HG03095 (cell line): Measurements from ENCODE around the gene NFS1.

Source experiments
- ATAC-seq: cut with Tn5 transposase; IDR thresholded peaks from one replicate; pipeline ENCODE4 v1.9.1; 2021; ENCODE audit warnings: moderate library complexity; ENCODE audit not compliant: unreplicated experiment

NFS1 gene

DNA sequence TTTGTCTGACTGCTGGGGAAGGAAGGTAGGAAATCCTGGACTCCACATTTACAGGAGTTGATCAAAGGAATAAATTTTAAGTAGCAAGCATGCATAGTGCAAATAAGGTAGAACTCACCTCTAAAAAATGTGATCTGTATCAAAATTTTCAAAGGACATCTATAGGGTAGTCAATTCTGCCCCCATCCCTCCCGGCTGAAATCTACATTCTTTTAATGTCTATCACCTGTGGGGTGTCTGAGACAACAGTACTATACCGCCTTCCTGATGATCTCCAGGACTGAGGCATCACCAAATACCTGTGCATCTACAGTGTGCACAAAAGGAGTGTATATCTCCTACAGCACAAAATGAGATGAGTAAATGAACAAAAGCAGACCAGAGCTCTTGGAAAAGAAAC lies 54.3 kb downstream of the NFS1 start:
- ATAC-seq = no peak

DNA sequence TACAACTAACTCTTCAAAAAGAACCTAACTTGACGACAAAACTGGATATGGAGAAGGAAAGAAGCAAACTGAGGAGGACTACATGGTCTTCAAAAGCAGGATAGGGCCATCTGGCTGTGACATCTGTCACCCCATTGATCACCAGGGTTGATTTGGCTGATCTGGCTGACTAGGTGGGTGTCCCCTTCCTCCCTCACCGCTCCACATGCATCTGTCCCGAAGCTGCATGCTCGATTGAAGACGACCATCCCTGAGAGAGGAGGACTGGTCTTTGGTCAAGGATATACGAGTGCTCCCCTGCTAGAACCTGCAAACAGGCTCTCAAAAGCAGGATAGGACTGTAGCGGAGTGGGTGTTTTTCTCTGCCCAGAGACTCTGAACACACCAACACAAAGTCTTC lies 56.1 kb downstream of the NFS1 start:
- ATAC-seq = no peak

DNA sequence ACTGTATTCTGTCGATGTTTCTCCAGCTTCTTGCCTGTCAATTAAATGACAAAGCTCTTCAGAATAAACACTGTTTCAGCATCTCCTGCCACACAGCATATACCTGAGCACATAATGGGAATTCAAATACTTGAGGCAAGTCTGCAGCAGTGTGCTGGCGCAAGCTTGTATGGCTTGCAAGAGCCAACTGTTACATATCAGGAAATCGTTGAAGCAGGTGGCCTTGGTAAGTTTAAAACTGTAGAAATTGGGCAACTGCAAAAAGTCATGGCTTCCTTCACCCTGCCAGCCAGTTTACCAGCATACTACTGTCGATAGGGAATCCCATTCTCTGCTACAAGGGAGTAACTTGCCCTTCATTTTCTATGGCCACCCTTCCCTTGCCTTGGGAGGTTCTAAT lies 57.4 kb downstream of the NFS1 start:
- ATAC-seq = no peak

DNA sequence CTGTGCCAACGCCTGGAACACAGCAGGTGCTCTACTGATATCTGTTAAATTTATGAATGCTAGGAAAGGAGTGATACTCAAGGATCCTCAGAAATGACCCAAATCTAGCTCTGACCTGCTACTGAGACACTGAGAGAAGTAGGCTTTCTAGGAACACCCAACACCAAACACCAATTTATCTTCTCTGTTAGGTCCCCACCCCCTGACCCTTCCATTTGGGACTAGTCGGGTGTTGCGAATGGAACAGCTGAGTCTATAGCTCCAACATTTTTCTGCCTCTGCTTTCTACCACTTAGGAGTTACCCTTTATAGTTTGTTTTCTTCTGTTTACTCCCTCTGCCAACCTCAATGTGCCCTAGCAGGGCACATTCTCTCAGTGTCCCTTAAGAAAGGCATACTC lies 58.4 kb downstream of the NFS1 start:
- no peak for ATAC-seq

DNA sequence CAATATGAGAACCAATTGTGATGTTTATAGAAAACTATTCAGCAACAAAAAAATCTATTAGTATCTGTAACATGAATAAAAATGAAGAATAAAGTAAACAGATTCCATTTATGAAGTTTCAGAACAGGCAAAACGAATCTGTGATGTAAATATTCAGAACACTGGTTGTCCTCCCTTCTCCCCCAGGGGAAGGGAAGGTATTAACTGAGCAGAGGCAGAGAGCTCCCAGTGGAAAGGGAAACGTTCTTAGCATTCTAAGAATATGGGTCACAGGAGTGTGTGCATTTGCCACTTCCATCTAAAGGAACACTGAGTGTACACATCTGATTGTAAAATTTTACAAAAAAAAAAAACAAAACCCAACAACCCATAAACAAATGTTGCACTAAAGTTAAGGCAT lies 60.4 kb downstream of the NFS1 start:
- ATAC-seq = no peak

DNA sequence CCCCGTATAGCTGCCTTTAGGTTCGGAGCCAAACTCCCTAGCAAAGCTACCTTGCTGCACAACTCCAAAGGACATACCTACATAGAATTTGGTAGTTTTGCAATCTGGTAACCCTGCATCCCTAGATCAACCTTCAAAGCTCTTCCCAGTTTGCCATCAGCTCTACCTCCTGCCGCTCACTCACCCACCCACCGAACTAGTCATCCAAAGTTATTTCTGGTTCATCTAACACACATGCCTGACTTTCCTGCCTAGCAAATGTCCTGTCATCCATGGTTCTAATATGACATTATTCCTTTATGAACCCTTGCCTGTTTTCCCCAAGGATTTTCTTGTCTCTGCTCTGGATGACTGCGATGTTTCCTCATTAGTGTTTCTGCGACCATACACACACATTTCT lies 61.9 kb downstream of the NFS1 start:
- no peak for ATAC-seq

DNA sequence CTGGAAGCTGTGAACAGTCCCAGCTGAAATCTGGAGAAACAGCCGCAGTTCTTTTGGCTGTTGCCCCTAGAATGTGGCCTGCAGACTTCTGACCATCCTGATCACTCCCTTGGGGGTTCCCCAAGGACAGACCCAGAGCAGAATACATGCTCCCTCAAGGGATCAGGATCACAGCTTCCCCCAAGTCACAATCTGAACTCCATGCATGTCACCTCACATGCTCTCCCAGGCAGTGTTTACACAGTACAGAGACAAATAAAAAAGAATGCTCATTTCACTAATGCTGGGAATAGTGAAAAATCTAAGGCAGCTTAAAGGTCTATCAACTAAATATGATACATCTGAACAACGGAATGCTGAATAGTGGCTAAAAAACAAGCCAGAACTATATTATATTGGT lies 63.1 kb downstream of the NFS1 start:
- no peak for ATAC-seq

DNA sequence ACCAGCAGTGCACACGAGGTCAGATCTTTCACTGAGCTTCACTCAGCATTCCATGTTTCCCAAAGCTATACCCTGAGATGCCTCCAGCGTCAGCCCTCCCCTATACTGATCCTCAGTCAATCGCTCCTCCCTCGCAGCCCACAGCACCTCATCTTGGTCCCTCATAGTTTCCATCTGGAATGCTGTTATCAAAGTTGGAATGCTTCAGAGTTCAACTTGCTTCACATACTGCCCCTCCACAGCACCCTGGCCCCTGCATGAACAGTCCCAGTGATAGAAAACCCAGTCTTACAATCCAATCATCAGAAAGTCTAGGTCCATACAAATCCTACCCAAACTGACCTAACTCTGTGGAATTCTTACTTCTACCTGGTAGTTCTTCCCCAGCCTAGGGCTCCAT lies 63.5 kb downstream of the NFS1 start:
- ATAC-seq = no peak

DNA sequence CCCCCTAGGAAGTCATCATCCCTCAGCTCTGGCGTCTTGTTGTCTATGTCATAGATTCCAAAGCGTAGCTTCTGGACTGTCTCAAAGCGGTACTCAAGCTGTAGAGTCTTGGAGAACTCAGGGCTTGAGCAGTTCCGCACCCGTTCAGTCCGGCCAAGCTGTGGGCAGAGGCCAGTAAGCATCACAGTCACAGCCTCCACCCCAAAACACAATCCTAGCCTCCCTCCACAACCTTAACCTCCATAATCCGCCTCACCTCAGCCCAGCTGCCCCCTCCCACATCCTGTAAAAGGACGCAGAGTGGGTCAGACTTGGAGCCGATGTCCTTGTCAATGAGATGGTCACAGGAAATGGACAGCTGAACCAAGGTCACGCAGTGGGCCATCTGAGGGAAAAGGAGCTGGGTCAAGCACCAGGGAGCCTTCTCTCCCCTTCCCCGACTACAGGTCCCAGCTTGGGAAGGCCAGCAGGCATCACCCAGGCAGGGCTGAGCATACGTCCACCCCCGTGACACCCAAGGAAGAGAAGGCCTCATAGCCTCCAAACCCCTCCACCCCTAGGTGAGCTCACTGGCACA lies 66.5 kb downstream of the NFS1 start:
- no peak for ATAC-seq

DNA sequence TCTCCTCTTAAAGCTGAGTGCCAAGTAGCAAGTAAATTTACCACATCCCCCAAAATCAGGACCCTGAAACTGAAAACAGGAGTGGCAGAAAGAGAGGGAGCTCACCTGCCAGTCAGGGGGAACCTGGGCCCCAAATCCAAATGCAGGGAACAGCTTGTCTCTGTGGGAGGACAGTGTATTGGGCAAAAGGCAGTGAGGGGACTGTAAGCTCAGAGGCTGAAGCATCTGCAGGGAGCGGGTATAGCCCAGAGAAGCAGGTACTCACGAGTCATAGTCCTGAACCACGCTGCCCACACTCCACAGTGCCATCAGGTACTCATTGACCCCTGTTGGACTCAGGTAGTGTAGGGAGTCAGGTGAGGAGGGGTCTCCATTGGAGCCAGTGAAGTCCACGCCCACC lies 68.5 kb downstream of the NFS1 start:
- ATAC-seq = no peak

DNA sequence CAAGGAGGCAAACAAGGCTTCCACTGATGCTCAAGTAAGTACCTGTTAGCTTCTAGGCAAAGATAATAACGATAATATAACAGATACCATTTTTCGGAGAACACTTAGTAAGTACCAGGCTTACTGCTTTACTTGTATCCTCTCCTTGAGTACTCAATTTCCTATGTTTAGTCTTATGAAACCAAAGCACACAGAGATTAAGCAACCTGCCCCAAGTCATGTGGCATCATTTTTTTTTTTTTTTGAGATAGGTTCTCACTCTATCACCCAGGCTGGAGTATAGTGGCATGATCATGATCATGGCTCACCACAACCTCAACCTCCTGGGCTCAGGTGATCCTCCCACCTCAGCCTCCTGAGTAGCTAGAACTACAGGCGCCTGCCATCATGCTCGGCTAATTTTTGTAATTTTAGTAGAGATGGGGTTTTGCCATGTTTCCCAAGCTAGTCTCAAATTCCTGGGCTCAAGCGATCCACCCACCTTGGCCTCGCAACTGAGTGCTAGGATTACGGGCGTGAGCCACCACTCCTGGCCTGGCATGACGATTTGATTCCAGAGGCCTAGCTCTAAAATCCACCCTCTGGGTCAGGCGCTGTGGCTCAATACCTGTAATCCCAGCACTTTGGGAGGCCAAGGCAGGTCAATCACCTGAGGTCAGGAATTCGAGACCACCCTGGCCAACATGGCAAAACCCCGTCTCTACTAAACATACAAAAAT lies 69.6 kb downstream of the NFS1 start:
- no peak for ATAC-seq

DNA sequence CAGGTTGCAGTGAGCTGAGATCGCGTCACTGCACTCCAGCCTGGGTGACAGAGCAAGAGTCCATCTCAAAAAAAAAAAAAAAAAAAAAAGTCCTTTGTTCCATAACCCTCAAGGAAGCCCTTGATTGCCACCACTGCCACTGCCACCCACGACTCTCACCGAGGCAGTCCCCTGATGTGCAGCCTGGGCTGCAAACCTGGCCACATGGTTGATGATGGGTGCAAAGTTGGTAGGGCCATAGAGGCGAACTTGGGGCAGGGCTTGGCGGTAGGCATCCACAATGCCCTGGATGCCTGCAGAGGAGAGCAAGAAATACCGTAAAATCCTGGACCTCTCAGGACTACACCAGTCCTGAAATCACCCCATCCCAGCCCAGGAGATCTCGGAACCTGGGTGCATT lies 72.0 kb downstream of the NFS1 start:
- ATAC-seq = no peak

DNA sequence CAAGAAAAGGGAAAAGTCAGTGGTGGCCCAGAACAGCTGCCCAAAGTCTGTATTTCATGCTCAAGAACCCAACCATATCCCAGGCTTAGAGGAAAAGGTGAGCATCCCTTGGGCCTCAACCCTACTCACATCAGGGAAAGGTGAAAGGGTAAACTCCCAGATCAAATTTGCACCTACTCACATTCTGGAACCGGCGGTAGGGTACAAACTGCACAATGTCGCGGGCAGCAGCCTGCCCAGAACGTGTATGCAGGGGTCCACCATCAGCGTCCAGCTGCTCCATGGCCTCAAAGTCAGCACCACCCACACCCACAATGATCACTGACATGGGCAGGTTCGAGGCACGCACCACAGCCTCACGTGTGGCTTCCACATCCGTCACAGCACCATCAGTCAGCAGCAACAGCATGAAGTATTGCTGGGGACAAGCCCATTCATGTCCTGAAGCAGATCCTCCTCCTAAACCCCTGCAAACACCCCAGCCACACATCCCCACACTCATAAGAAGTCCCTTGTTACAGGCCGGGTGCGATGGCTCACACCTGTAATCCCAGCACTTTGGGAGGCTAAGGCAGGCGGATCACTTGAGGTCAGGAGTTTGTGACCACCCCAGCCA lies 72.7 kb downstream of the NFS1 start:
- no peak for ATAC-seq

DNA sequence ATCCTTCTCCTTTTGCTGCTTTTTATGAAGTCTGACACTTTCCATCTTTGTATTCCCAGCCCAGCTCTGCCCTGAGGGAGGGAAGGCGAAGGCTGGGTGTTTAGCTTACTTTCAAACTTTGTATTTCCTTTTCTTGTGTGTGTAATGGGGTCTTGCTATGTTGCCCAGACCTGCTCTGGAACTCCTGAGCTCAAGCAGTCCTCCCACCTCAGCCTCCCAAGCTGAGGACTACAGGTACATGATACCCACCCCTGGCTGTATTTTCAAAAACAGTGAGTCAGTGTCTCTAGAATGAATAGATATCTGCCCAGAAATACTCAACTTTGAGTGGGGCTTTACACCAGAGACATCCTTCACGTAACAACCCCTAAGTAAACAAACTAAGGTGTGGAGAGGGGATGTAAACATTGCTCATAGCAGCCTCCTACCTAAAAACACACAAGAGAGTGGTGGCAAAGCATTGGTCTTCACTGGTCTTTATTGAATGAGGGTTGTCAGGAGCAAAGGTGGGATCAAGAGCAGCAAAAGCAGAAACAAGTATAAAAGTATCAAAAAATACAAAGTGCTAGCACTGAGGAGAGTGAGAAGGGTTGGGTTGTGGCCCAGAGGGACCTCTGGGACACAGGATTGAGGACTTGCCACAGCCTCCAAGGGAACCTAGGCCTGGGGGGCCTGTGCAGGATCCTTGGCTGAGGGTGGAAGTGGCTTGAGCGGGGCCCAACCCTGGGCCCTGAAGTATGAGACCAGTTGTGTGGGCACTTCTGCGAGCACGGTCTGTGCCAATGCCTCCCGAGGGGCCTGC lies 73.4 kb downstream of the NFS1 start:
- ATAC-seq = no peak

DNA sequence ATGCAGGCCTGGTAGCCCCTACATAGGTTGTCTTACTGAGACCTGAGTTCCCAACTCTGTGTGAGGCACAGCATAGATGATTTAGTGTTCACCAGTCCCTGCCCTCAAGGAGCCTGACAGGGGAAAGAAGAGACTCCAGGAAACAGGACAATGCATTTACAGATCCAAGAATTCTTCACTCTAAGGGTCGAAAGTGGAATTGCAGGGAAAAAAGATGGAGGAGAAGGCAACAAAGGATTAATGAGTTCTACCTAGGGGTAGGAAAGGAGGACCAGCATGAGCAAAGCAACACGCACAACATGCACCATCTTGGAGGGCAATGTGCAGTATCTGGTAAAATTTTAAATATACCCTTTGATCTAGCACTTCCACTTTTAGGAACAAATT lies 77.6 kb downstream of the NFS1 start:
- ATAC-seq = no peak

DNA sequence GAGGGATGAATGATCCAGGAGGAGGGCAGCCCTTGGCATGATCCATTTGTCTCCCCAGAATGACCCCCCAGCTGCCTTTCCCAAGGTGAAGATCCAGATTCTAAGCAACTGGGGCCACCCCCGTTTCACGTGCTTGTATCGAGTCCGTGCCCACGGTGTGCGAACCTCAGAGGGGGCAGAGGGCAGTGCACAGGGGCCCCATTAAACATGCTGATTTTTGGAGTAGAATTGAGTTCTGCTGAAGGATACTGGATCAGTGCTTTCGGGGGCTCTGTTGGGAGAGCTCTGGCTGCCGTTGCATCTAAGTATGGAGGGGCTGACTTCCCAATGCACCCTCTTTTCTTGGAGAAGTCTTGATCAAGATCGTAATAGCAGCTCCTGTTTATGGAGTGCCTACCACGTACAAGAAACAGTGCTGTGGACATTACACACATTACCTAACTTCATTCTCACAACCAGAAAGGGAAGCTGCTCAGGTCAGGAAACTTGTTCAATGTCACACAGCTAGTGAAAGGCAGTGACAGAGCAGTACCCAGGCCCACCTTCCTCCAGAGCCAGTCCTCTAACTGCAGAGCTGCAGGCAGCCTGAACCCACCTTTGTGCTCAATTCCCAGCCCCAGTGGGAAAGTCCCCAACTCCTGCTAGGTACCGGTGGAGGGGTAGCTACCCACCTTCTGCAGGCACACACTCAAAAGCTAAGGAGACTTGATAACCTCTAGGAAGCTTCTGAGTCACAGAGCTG lies 78.2 kb downstream of the NFS1 start:
- no peak for ATAC-seq

DNA sequence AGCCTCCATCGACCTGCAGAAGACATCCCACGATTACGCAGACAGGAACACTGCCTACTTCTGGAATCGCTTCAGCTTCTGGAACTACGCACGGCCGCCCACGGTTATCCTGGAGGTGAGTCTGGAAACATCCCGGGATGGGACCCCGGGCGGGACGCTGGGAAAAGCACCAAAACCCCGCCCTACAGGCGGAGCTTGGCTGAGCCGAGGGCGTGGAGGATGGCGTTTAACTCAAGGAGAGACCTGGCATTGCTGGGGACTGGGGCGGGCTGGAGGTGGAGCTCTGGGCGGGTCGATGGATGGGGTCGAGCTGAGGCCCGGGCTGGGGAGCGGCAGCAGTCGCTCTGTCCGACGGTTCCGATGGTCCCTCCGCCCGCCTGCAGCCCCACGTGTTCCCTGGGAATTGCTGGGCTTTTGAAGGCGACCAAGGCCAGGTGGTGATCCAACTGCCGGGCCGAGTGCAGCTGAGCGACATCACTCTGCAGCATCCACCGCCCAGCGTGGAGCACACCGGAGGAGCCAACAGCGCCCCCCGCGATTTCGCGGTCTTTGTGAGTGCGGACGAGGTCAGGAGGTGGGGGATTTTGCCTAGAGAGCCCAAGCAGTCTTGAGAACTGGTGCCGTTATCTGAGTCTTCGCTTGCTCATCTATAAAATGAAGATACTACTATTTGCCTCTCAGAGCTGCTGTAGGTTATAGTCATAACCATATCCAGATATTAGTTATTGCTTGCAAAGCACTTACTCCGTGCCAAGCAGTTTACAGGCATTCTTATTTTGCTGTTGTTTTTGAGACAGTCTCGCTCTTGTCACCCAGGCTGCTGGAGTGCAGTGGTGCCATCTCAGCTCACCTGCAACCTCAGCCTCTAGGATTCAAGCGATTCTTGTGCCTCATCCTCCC lies 79.7 kb downstream of the NFS1 start:
- ATAC-seq = peak; percentile 35

DNA sequence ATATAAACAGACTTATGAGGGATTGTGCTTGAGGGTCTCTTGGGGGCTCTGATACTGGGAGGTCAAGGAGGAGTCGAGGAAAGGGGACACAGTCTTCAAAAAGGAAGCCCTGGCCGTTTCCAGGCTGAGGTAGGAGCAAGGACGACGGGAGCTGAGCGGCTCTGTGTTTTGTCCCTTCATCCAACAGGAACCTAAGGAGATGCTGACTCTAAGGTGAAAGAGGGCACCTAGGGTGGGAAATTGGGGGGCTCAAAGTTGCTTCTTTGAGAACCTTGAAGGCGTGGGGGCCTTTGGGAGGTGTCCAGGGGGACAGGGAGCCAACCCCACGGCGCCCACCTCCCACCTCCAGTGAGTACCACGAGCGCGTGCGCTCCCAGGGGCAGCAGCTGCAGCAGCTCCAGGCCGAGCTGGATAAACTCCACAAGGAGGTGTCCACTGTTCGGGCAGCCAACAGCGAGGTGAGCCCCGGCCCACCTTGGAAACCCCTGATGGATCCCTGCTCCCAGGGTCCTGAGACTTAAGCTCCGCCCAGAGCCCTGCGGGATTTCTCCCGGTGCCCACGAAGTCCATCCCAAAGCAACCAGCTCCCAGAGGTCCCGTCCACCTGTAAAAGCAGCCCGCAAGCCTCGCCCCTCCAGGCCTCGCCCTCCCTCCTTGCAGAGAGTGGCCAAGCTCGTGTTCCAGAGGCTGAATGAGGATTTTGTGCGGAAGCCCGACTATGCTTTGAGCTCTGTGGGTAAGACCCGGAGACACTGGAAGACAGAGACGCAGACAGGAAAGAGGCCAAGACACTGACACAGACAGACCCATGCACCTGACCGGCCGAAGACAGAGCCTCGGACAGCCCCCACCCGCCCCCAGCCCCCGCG lies 80.7 kb downstream of the NFS1 start:
- ATAC-seq = no peak
